Activated naive CD4-positive, alpha-beta T cell treated with anti-CD3 and anti-CD28 coated beads, Interleukin-2, amount 50 U/mL, for 72 hours (primary cell): Measurements from ENCODE around the gene DIPK1C. TPM values are rescaled to one million over a fixed set of nuclear protein-coding genes. Genes with fewer than 3 reads are reported as not detected.

Experiments used
- ATAC-seq, 2 donors: fragments of 150-1000 bp; cut with Tn5 transposase; 2 replicates each; pipeline ENCODE4 v1.10.0; 2021; ENCODE audit warnings: mild to moderate bottlenecking in 2 of 2, moderate library complexity in 2 of 2
- DNase-seq, 2 donors: peaks; one replicate each; pipeline ENCODE4 v3.0.0; 2021 to 2022; ENCODE audit warnings: low spot score in 2 of 2
- H3K27ac Mint-ChIP-seq, 2 donors: one replicate each; pipeline ENCODE4 v1.8.0; 2022; ENCODE audit warnings: mild to moderate bottlenecking in 2 of 2, mixed read lengths in 2 of 2
- H3K36me3 Mint-ChIP-seq, 2 donors: one replicate each; pipeline ENCODE4 v1.8.0; 2022; ENCODE audit warnings: mixed read lengths in 2 of 2
- H3K9me3 Mint-ChIP-seq, 2 donors: one replicate each; pipeline ENCODE4 v1.8.0; 2022; ENCODE audit warnings: mixed read lengths in 2 of 2
- total RNA-seq, 2 donors: library from RNA; stranded (reverse); gene quantifications; one replicate each; pipeline ENCODE4 v1.2.3, GENCODE V29; 2022

Gene DIPK1C
- total RNA-seq, 2 donors from 2014 or later, result not detected

DNA sequence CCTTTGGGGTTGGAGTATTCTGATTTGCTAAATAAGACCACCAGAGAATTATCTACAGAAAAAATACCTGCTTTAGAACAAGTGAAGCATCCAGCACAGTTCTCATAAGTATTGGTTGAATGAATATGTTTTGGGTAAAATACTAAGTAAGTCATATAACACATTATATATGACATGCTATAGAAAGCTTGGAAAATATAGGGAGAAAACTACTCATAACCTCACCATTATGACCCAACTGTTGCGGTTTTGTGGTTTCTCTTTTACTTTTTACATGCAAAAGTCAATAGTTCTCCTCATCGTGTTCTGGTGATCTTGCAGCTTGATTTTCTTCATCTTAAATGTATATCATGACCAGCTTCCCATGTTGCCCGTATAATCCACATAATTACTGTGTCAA is 66.2 kb downstream of the DIPK1C start:
- H3K9me3 Mint-ChIP-seq, result no peaks in the 10 kb centered on the region
- ATAC-seq (peak; percentile 77 to 93), DNase-seq (no peak)
- H3K27ac Mint-ChIP-seq, result peak overlapping the region in 1 of 2 donors; percentile 63
- no peaks in the 10 kb centered on the region for H3K36me3 Mint-ChIP-seq

DNA sequence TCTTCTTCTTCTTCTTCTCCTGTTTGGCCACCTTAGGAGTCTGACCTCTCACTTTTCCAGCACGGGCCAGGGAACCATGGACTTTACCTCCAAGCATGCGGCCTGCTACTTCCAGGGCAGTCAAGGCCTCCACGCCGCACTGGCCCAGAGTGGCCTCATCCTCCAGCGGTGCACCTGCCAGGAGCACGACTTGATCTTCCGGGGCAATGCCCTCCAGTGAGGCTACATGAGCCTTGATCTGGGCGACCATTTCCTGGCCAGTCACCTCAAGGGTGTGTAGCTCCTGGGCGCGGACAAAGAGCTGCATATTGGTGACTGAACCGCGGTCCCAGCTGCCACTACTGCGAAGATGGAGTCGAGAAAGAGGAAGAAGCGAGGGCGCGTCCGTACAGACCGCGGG is 67.1 kb downstream of the DIPK1C start:
- Mint-ChIP-seq H3K9me3 (no peaks in the 10 kb centered on the region), H3K36me3 (no peaks in the 10 kb centered on the region), H3K27ac (no peak overlapping the region)
- no peak for DNase-seq
- ATAC-seq, result no peak

DNA sequence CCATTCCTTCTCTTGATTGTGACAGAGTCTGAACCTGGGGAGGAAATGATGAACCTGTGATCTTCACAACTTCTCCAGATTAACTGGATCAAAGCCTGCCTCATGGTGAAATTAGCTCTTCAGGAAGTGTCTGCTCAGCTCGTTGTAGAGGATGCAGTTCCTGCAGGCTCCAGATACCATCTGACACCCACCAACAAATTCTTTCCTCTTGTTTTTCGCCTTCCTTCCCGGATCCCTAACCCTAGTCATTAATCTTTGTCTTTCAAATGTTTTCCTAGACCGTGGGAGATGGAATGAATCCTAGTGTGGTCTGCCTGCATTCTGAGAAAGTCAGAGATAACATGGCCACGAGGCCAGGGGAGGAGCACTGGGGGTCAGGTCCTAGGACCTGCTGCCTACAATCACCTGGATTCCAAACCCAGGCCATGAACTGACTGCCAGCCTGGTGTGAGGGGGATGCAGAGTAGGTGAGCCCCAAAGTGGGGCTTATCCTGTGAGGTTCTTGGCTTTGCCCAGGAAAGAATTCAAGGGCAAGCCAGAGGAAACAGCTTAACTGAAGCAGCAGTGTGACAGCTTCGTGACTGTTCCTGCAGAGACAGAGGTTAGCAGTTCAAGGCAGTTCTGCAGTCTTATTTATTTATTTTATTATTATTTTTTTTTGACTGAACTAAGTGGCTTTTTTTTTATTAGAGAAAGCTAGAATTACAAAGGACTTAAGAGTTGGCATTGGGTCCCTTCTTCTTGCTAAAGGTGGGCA is 67.8 kb downstream of the DIPK1C start:
- Mint-ChIP-seq H3K27ac (peak overlapping the region in 1 of 2 donors; percentile 56), H3K36me3 (no peaks in the 10 kb centered on the region), H3K9me3 (no peaks in the 10 kb centered on the region)
- ATAC-seq (no peak), DNase-seq (no peak)

DNA sequence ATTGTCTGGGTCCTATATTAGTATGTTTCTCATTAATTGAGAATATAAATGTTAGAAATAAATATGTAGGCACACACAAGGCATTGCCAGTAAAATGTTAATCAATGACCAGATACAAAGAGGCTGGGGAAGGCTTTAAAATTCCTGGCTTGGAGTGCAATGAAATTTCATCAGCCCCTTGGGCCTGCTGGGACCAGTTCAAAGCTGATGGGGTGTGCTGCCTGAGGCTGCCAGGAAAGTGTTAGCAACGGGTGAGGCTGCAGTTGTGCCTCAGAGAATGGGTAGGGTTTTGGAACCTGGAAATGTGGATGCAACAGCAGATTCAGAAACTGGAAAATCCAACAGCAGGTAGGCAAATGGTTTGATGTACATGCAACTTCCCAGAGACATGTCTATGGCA is 68.9 kb downstream of the DIPK1C start:
- Mint-ChIP-seq H3K27ac (no peak overlapping the region), H3K36me3 (no peaks in the 10 kb centered on the region), H3K9me3 (no peaks in the 10 kb centered on the region)
- ATAC-seq (no peak), DNase-seq (no peak)

GRCh38 chr18:74387383-74387782 is 69.7 kb downstream of the DIPK1C start:
- Mint-ChIP-seq H3K27ac (no peak overlapping the region), H3K9me3 (no peaks in the 10 kb centered on the region), H3K36me3 (no peaks in the 10 kb centered on the region)
- ATAC-seq (no peak), DNase-seq (no peak)

Other genes with a start within 250 kb of the DIPK1C start
- gene CYB5A, start 165.3 kb downstream of the DIPK1C start, total RNA-seq, result 10 to 100 TPM; 44.5 to 57.1 TPM
- not detected for gene C18orf63, start 141.5 kb downstream of the DIPK1C start, total RNA-seq
- gene CNDP2, start 39.1 kb upstream of the DIPK1C start, total RNA-seq, result 100 to 1,000 TPM; 125 to 133 TPM
- under 1 TPM in 1 of 2 donors, not detected in 1; 0.32 TPM for gene CNDP1, start 77.2 kb upstream of the DIPK1C start, total RNA-seq
- 10 to 100 TPM; 16.5 to 22.1 TPM for gene ZNF407, start 140.6 kb upstream of the DIPK1C start, total RNA-seq